Measurements from ENCODE around the gene SKAP2. TPM values are rescaled to one million over a fixed set of nuclear protein-coding genes. Genes with fewer than 3 reads are reported as not detected.
A peak's percentile ranks its signal among the peaks of the same experiment; 100 is the strongest.

The SKAP2 gene
- total RNA-seq (2021; fragmentation: NEBNext Ultra II Directional; extraction: Animal tissue kit (Norgen Biotek cat#: 25700)) = 10 to 100 TPM in 2 of 6 experiments, 1 to 10 TPM in 4; 7.2 to 12.3 (median 9.1) TPM
- long read RNA-seq, transcript SKAP2-201 (13 exons, 3,998 nt) = major isoform, 12 of 19 reads
- long read RNA-seq, partial matches to known transcripts = 0 of 19 reads
- long read RNA-seq, other reads (novel, unspliced or antisense) = 7 of 19 reads

GRCh38 chr7:26864309-26865093 lies at the start of gene SKAP2:
Gene SKAP2 (minus strand): TSS chr7:26864590. CDS start chr7:26864429, 161 bp downstream.
- Mint-ChIP-seq H3K27ac (peak within 1 kb of the TSS; percentile 93), H3K9me3 (no peaks in the 10 kb centered on the region), H3K27me3 (ENCODE audit: insufficient read depth) (peaks cover 4% of the 10 kb centered on the region), H3K4me1 (ENCODE audit: low read depth) (peaks cover 25% of the 10 kb centered on the region), H3K36me3 (ENCODE audit: low read depth) (no peaks in the 10 kb centered on the region), H3K4me3 (peak within 1 kb of the TSS; percentile 96)
- peak; percentile 99 for DNase-seq
- no peak for TF ChIP-seq CTCF (IDR thresholded peaks at IDR 0.05)

GRCh38 chr7:26912933-26913536 lies 48.6 kb upstream of the SKAP2 start:
- no peaks in the 10 kb centered on the region for H3K9me3 Mint-ChIP-seq
- H3K4me3 Mint-ChIP-seq = no peak overlapping the region
- no peaks in the 10 kb centered on the region for H3K36me3 Mint-ChIP-seq (ENCODE audit: low read depth)
- DNase-seq = no peak
- no peak overlapping the region for H3K27ac Mint-ChIP-seq
- no peak for TF ChIP-seq CTCF (IDR thresholded peaks at IDR 0.05)
- H3K27me3 Mint-ChIP-seq (ENCODE audit: insufficient read depth) = peaks cover 2% of the 10 kb centered on the region; the same call in 1 of the 2 replicates
- peaks cover 11% of the 10 kb centered on the region for H3K4me1 Mint-ChIP-seq (ENCODE audit: low read depth)

- Mint-ChIP-seq H3K4me3 (no peak overlapping the region), H3K9me3 (no peaks in the 10 kb centered on the region), H3K27me3 (ENCODE audit: insufficient read depth) (peaks cover 4% of the 10 kb centered on the region; the same call in 1 of the 2 replicates), H3K36me3 (ENCODE audit: low read depth) (no peaks in the 10 kb centered on the region), H3K27ac (no peak overlapping the region), H3K4me1 (ENCODE audit: low read depth) (peaks cover 11% of the 10 kb centered on the region)
- no peak for DNase-seq
- no peak for TF ChIP-seq CTCF (IDR thresholded peaks at IDR 0.05)
These were observed 47.9 kb upstream of the SKAP2 start for GRCh38 chr7:26912338-26912737.

- Mint-ChIP-seq H3K4me1 (ENCODE audit: low read depth) (peaks cover 11% of the 10 kb centered on the region), H3K27me3 (ENCODE audit: insufficient read depth) (peaks cover 4% of the 10 kb centered on the region; the same call in 1 of the 2 replicates), H3K4me3 (no peak overlapping the region), H3K36me3 (ENCODE audit: low read depth) (no peaks in the 10 kb centered on the region), H3K27ac (no peak overlapping the region), H3K9me3 (no peaks in the 10 kb centered on the region)
- peak; percentile 46 for DNase-seq
- no peak for TF ChIP-seq CTCF (IDR thresholded peaks at IDR 0.05)
These were observed 45.8 kb upstream of the SKAP2 start for GRCh38 chr7:26910221-26910620.

GRCh38 chr7:26900251-26900650 lies 35.9 kb upstream of the SKAP2 start:
- Mint-ChIP-seq H3K4me1 (ENCODE audit: low read depth) (no peaks in the 10 kb centered on the region), H3K27ac (no peak overlapping the region), H3K4me3 (no peak overlapping the region), H3K36me3 (ENCODE audit: low read depth) (no peaks in the 10 kb centered on the region), H3K27me3 (ENCODE audit: insufficient read depth) (peaks cover 2% of the 10 kb centered on the region; the same call in 1 of the 2 replicates), H3K9me3 (no peaks in the 10 kb centered on the region)
- no peak for TF ChIP-seq CTCF (IDR thresholded peaks at IDR 0.05)
- no peak for DNase-seq
